ENCODE data around the gene STK32C.

Gene STK32C

DNA sequence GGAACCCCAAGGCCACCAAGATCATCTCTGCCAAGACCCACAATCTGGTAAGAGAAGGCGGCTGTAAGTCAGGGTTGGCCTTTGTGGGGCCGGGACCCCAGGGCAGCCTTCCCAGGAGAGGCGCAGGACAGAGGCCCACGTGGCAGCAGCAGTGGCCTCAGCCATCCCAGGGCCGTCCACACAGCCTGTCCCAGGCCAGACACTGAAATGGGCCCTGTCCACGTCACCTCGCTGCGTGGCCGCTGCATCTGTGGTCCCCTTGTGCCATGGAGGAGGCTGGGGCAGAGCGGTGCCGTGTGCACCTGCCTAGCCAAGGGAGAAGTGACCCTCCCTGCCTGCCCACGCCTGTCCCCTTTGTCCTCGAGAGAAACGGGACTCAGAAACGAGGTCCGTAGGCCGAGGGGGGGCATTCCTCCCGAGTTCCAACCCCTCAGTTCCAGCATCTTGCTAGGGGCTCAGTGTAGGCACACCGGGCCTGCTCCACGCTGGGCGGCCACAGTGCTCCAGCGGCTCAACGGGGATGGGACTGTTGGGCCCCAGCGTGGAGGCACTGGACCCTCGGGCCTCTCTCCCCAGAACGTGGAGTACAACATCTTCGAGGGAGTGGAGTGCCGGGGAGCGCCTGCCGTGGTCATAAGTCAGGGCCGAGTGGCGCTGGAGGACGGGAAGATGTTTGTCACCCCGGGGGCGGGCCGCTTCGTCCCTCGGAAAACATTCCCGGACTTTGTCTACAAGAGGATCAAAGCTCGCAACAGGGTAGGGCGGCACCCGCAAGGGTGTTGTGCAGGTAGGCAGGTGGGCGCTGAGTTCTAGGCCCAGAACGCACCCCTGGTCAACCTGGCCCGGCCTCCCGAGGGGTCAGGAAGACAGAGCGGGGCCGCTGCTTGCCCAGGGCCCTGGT lies 105.4 kb downstream of the STK32C start:
- DNase-seq (ENCODE audit: low read depth): no peak

DNA sequence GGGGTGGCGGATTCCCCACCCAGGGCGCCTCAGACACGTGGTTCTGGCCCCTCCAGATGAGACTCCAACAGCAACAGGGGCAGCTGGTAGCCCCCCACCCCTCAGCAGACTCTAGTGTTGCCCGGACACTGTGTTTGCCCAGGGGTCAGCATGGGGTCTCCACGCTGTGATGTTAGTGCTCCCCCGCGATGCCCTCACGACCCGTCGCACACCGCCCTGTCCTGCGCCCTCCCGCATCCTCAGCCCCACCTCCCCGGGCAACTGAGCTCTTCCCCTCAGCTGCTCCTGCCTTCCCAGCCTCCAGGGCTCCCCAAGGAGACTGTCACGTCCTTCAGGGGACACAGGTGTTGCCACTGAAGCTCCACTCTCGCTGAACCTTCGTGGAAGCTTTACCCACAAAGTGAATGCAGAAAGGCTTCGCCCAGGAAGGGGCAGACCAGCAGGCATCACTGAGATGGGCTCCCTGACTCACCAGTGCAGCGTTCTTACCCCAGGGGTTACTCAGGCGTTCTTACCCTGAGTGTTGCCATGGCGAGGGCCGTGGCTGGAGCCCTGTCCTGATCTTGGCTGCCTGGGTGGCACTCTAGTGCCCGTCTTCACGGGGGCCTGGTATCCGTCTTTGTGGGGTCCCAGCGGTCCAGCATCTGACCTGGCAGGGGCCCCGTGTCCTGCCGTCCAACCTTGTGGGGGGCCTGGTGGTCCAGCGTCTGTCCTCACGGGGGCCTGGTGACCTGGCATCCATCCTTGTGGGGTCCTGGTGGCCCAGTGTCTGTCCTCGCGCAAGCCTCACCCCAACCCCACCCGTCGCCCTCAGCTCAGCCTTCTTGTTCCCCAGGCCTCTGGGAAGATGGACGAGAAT lies 106.4 kb downstream of the STK32C start:
- no peak for DNase-seq (ENCODE audit: low read depth)
- no peak overlapping the region for H3K4me3 ChIP-seq (ENCODE audit: low read length)
- TF ChIP-seq, protein P1, sequence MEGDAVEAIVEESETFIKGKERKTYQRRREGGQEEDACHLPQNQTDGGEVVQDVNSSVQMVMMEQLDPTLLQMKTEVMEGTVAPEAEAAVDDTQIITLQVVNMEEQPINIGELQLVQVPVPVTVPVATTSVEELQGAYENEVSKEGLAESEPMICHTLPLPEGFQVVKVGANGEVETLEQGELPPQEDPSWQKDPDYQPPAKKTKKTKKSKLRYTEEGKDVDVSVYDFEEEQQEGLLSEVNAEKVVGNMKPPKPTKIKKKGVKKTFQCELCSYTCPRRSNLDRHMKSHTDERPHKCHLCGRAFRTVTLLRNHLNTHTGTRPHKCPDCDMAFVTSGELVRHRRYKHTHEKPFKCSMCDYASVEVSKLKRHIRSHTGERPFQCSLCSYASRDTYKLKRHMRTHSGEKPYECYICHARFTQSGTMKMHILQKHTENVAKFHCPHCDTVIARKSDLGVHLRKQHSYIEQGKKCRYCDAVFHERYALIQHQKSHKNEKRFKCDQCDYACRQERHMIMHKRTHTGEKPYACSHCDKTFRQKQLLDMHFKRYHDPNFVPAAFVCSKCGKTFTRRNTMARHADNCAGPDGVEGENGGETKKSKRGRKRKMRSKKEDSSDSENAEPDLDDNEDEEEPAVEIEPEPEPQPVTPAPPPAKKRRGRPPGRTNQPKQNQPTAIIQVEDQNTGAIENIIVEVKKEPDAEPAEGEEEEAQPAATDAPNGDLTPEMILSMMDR (IDR thresholded peaks at IDR 0.05; ENCODE audit: insufficient read depth, low read depth, low read length, missing control alignments): no peak

More for the DNA sequence above, 105.4 kb downstream of the STK32C start:
- TF ChIP-seq, protein P1 (IDR thresholded peaks at IDR 0.05; ENCODE audit: insufficient read depth, low read depth, low read length, missing control alignments): no peak
- no peak overlapping the region for H3K4me3 ChIP-seq (ENCODE audit: low read length)

DNA sequence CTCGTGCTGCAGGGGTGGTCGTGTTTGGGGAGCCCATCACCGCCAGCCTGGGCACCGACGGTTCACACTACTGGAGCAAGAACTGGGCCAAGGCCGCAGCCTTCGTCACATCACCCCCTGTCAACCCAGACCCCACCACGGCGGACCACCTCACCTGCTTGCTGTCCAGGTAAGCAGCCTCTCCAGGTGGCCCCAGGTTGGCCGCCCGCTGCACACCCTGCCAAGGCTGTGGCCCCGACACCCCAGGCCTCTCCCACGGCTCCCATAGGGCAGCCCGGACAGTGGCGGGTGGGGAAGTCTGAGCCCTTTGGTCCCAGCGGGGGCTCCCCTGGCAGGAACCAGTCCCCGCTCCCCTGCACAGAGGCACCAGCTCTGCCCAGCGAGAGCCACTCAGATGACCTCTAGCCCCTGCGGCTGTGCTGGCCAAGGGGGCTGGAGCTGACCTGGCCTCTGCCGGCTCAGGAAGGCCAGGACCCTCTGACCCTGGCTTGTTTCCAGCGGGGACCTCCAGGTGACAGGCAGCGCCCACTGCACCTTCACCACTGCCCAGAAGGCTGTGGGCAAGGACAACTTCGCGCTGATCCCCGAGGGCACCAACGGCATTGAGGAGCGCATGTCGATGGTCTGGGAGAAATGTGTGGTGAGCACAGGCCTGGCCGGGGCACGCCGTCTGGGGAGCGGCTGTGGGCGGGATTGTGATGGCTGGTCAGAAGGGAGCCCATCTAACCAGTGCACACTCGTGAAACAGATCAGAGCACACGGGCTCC lies 107.2 kb downstream of the STK32C start:
- TF ChIP-seq, protein P1 (IDR thresholded peaks at IDR 0.05; ENCODE audit: insufficient read depth, low read depth, low read length, missing control alignments): no peak
- DNase-seq (ENCODE audit: low read depth): no peak
- no peak overlapping the region for H3K4me3 ChIP-seq (ENCODE audit: low read length)

DNA sequence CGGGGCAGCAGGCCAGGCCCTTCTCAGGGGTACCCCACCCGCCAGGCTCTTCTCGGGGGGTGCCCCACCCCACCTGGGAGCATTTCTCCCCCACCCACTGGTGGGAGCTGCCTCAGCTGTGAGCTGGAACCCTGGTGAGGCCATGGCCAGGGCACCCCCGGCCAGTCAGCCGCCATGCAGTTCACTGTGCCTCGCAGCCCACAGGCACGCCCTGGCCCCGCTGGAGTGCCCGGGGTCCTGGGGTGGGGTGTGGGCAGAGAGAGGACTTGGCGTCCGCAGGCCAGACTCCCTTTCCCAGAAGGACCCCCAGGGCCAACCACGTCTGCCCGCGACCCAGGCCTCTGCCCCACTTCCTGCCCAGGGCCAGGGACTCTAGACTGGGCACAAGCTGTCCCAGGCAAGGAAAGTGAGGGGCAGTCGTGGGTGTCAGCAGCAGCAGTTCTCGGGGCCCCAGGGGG lies 107.9 kb downstream of the STK32C start:
- DNase-seq (ENCODE audit: low read depth): no peak
- TF ChIP-seq, protein P1 (IDR thresholded peaks at IDR 0.05; ENCODE audit: insufficient read depth, low read depth, low read length, missing control alignments): no peak
- no peak overlapping the region for H3K4me3 ChIP-seq (ENCODE audit: low read length)

DNA sequence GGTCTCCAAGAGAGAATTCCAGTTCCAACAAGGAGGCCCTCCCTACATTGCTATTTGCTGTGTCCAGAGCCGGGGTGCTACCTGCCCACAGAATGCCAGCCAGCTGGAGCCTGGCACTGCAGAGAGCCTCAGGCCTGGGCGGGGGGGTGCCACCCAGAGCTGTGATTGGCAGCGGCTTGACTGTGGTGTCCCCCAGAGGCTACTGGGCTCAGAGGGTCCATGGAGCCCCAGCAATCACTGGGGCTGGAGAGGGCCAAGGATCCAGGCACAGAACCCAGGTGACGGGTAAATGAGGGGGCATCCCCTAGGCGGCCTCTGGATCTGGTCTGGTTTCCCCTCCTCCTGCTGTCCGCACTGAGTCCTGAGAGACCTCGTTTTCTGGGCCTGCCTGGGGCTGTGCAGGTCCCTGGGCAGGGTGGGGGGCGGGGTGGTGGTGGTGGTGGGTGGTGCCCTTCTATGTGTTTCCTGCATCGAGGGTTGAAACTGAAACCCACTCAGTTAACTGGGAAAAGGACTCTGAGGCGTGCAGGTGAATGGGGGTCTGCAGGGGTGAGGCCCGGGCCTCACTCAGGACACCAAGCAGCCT lies 108.4 kb downstream of the STK32C start:
- no peak for DNase-seq (ENCODE audit: low read depth)
- TF ChIP-seq, protein P1 (IDR thresholded peaks at IDR 0.05; ENCODE audit: insufficient read depth, low read depth, low read length, missing control alignments): no peak
- H3K4me3 ChIP-seq (ENCODE audit: low read length): no peak overlapping the region
